Measurements from ENCODE around the gene KCNB1.

KCNB1 gene

GRCh38 chr20:49450281-49450721, 32.2 kb downstream of the KCNB1 start:
- H3K36me3 Mint-ChIP-seq (ENCODE audit: low read depth) = no peaks in the 10 kb centered on the region
- peaks cover 21% of the 10 kb centered on the region for H3K27me3 Mint-ChIP-seq (ENCODE audit: low read depth)
- H3K27ac Mint-ChIP-seq = no peak overlapping the region
- no peak overlapping the region for H3K4me3 Mint-ChIP-seq
- no peaks in the 10 kb centered on the region for H3K9me3 Mint-ChIP-seq
- TF ChIP-seq CTCF (IDR thresholded peaks at IDR 0.05; ENCODE audit: unreplicated experiment in 3 of 3) = no peak
- H3K4me1 Mint-ChIP-seq = peaks cover 42% of the 10 kb centered on the region

GRCh38 chr20:49448917-49449316, 33.6 kb downstream of the KCNB1 start:
- Mint-ChIP-seq H3K27me3 (ENCODE audit: low read depth) (peaks cover 18% of the 10 kb centered on the region), H3K4me3 (no peak overlapping the region), H3K36me3 (ENCODE audit: low read depth) (no peaks in the 10 kb centered on the region), H3K4me1 (peaks cover 53% of the 10 kb centered on the region), H3K9me3 (no peaks in the 10 kb centered on the region), H3K27ac (no peak overlapping the region)
- no peak for TF ChIP-seq CTCF (IDR thresholded peaks at IDR 0.05; ENCODE audit: unreplicated experiment in 3 of 3)

GRCh38 chr20:49447946-49448809, 34.3 kb downstream of the KCNB1 start:
- no peaks in the 10 kb centered on the region for H3K9me3 Mint-ChIP-seq
- peak overlapping the region in 2 of 3 experiments; percentile 9 to 16 for H3K27ac Mint-ChIP-seq
- peaks cover 18% of the 10 kb centered on the region for H3K27me3 Mint-ChIP-seq (ENCODE audit: low read depth)
- H3K4me3 Mint-ChIP-seq = no peak overlapping the region
- H3K4me1 Mint-ChIP-seq = peaks cover 53% of the 10 kb centered on the region
- TF ChIP-seq CTCF (IDR thresholded peaks at IDR 0.05; ENCODE audit: unreplicated experiment in 3 of 3) = no peak
- H3K36me3 Mint-ChIP-seq (ENCODE audit: low read depth) = no peaks in the 10 kb centered on the region

- H3K27ac Mint-ChIP-seq = peak overlapping the region in 2 of 3 experiments; percentile 16 to 79
- H3K9me3 Mint-ChIP-seq = no peaks in the 10 kb centered on the region
- H3K27me3 Mint-ChIP-seq (ENCODE audit: low read depth) = peaks cover 16% of the 10 kb centered on the region
- H3K4me3 Mint-ChIP-seq = no peak overlapping the region
- no peak for TF ChIP-seq CTCF (IDR thresholded peaks at IDR 0.05; ENCODE audit: unreplicated experiment in 3 of 3)
- no peaks in the 10 kb centered on the region for H3K36me3 Mint-ChIP-seq (ENCODE audit: low read depth)
- peaks cover 53% of the 10 kb centered on the region for H3K4me1 Mint-ChIP-seq
These were observed 35.1 kb downstream of the KCNB1 start for GRCh38 chr20:49447364-49447763.

- Mint-ChIP-seq H3K9me3 (no peaks in the 10 kb centered on the region), H3K27ac (peak overlapping the region in 2 of 3 experiments; percentile 75 to 79), H3K4me1 (peaks cover 53% of the 10 kb centered on the region), H3K36me3 (ENCODE audit: low read depth) (no peaks in the 10 kb centered on the region), H3K4me3 (peak overlapping the region in 1 of 3 experiments; percentile 22), H3K27me3 (ENCODE audit: low read depth) (peaks cover 11% of the 10 kb centered on the region)
- TF ChIP-seq CTCF (IDR thresholded peaks at IDR 0.05; ENCODE audit: unreplicated experiment in 3 of 3) = no peak
These were observed 35.7 kb downstream of the KCNB1 start for GRCh38 chr20:49446808-49447207.

- H3K4me1 Mint-ChIP-seq = peaks cover 52% of the 10 kb centered on the region
- no peaks in the 10 kb centered on the region for H3K9me3 Mint-ChIP-seq
- H3K27ac Mint-ChIP-seq = peak overlapping the region in 2 of 3 experiments; percentile 5 to 79
- TF ChIP-seq CTCF (IDR thresholded peaks at IDR 0.05; ENCODE audit: unreplicated experiment in 3 of 3) = no peak
- H3K36me3 Mint-ChIP-seq (ENCODE audit: low read depth) = no peaks in the 10 kb centered on the region
- H3K27me3 Mint-ChIP-seq (ENCODE audit: low read depth) = peaks cover 11% of the 10 kb centered on the region
- H3K4me3 Mint-ChIP-seq = no peak overlapping the region
These were observed 36.4 kb downstream of the KCNB1 start for GRCh38 chr20:49446080-49446479.

All from nephron (organoid).